Thymus (tissue), 11 donors: ENCODE results near the gene TICAM2. TPM values are rescaled to one million over a fixed set of nuclear protein-coding genes. Genes with fewer than 3 reads are reported as not detected.

Experiments used
- DNase-seq, 9 donors: peaks; one replicate each; pipeline ENCODE4 v3.0.0-alpha.2; 2013; ENCODE audit warnings: low spot score in 9 of 9, low read depth in 6 of 9, missing footprints in 1 of 9
- H3K27ac ChIP-seq, 2 donors: one replicate each; pipeline ENCODE4 v1.5.1; 2013; ENCODE audit warnings: control low read depth in 1 of 2, low read depth in 1 of 2, low read length in 1 of 2, mild to moderate bottlenecking in 1 of 2, moderate library complexity in 1 of 2
- H3K27me3 ChIP-seq, 2 donors: one replicate each; pipeline ENCODE4 v1.5.1; 2013; ENCODE audit warnings: low read length in 1 of 2; ENCODE audit not compliant: control insufficient read depth in 2 of 2, insufficient read depth in 1 of 2
- H3K36me3 ChIP-seq, 2 donors: one replicate each; pipeline ENCODE4 v1.5.1; 2013; ENCODE audit warnings: low read length in 1 of 2, mild to moderate bottlenecking in 1 of 2, moderate library complexity in 1 of 2; ENCODE audit not compliant: control insufficient read depth in 2 of 2, insufficient read depth in 2 of 2
- H3K4me1 ChIP-seq, 2 donors: one replicate each; pipeline ENCODE4 v1.5.1; 2013; ENCODE audit warnings: low read length in 2 of 2; ENCODE audit not compliant: control insufficient read depth in 2 of 2, insufficient read depth in 2 of 2
- H3K4me3 ChIP-seq, 2 donors: one replicate each; pipeline ENCODE4 v1.5.1; 2013; ENCODE audit warnings: low read length in 2 of 2, control low read depth in 1 of 2, mild to moderate bottlenecking in 1 of 2
- H3K9me3 ChIP-seq, 2 donors: one replicate each; pipeline ENCODE4 v1.5.1; 2013; ENCODE audit warnings: low read length in 1 of 2, mild to moderate bottlenecking in 1 of 2; ENCODE audit not compliant: control insufficient read depth in 2 of 2, insufficient read depth in 1 of 2
- WGBS: extraction: QIAGEN DNeasy Blood & Tissue Kit; methylation state at CpG from one replicate; pipeline ENCODE4 v1.1.7; 2013; 5-methylcytosine and 5-hydroxymethylcytosine counted together
- polyA plus RNA-seq: library from polyadenylated mRNA; stranded (reverse); fragments of 200-250 nt; gene quantifications from one replicate; pipeline ENCODE4 v1.2.3, GENCODE V29; 2013
- total RNA-seq: library from RNA; stranded (reverse); fragments of 120-200 nt; gene quantifications from one replicate; pipeline ENCODE4 v1.2.4, GENCODE V29; 2013
- donor health status: healthy.

The TICAM2 gene
- total and polyA plus RNA-seq, 2 donors: 1.8 to 3.3 TPM

GRCh38 chr5:115580941-115581340 lies 21.3 kb downstream of the TICAM2 start:
- no peak overlapping the region for H3K27ac ChIP-seq
- H3K36me3 ChIP-seq: no peaks in the 10 kb centered on the region

GRCh38 chr5:115579747-115580173 lies 22.5 kb downstream of the TICAM2 start:
- Histone ChIP-seq H3K36me3 (no peaks in the 10 kb centered on the region), H3K27me3 (no peaks in the 10 kb centered on the region), H3K4me1 (no peaks in the 10 kb centered on the region), H3K4me3 (no peak overlapping the region), H3K27ac (no peak overlapping the region), H3K9me3 (no peaks in the 10 kb centered on the region)
- 97% methylated on average over 6 of the region's 6 CpGs for WGBS
- no peak for DNase-seq

More at GRCh38 chr5:115580941-115581340, 21.3 kb downstream of the TICAM2 start:
- 98% methylated on average over 2 of the region's 2 CpGs for WGBS
- no peaks in the 10 kb centered on the region for H3K27me3 ChIP-seq
- H3K4me1 ChIP-seq: no peaks in the 10 kb centered on the region
- DNase-seq: no peak
- H3K4me3 ChIP-seq: no peak overlapping the region
- H3K9me3 ChIP-seq: no peaks in the 10 kb centered on the region

GRCh38 chr5:115579216-115579615 lies 23.1 kb downstream of the TICAM2 start:
- Histone ChIP-seq H3K27me3 (no peaks in the 10 kb centered on the region), H3K4me3 (no peak overlapping the region), H3K36me3 (no peaks in the 10 kb centered on the region), H3K27ac (no peak overlapping the region), H3K9me3 (no peaks in the 10 kb centered on the region), H3K4me1 (no peaks in the 10 kb centered on the region)
- no peak for DNase-seq
- WGBS: 95% methylated on average over 3 of the region's 3 CpGs

- Histone ChIP-seq H3K36me3 (no peaks in the 10 kb centered on the region), H3K4me1 (no peaks in the 10 kb centered on the region), H3K9me3 (no peaks in the 10 kb centered on the region), H3K27ac (no peak overlapping the region), H3K4me3 (no peak overlapping the region), H3K27me3 (no peaks in the 10 kb centered on the region)
- WGBS: 90% methylated on average over 3 of the region's 3 CpGs
- DNase-seq: no peak
These were observed 23.6 kb downstream of the TICAM2 start for GRCh38 chr5:115578657-115579056.

GRCh38 chr5:115577741-115578140 lies 24.5 kb downstream of the TICAM2 start:
- whole genome bisulfite sequencing: 96% methylated on average over 6 of the region's 6 CpGs
- Histone ChIP-seq H3K9me3 (no peaks in the 10 kb centered on the region), H3K4me3 (no peak overlapping the region), H3K4me1 (no peaks in the 10 kb centered on the region), H3K27ac (no peak overlapping the region), H3K36me3 (no peaks in the 10 kb centered on the region), H3K27me3 (no peaks in the 10 kb centered on the region)
- DNase-seq: no peak

GRCh38 chr5:115577329-115577728 lies 24.9 kb downstream of the TICAM2 start:
- Histone ChIP-seq H3K4me1 (no peaks in the 10 kb centered on the region), H3K27ac (no peak overlapping the region)
- 97% methylated on average over 2 of the region's 2 CpGs for WGBS

GRCh38 chr5:115575167-115576070 lies 26.9 kb downstream of the TICAM2 start:
- H3K9me3 ChIP-seq: no peaks in the 10 kb centered on the region
- H3K27me3 ChIP-seq: no peaks in the 10 kb centered on the region
- no peak overlapping the region for H3K4me3 ChIP-seq
- no peaks in the 10 kb centered on the region for H3K36me3 ChIP-seq
- no peak overlapping the region for H3K27ac ChIP-seq
- WGBS: 80% methylated on average over 5 of the region's 5 CpGs
- H3K4me1 ChIP-seq: no peaks in the 10 kb centered on the region
- no peak for DNase-seq

More at GRCh38 chr5:115577329-115577728, 24.9 kb downstream of the TICAM2 start:
- no peaks in the 10 kb centered on the region for H3K36me3 ChIP-seq
- no peaks in the 10 kb centered on the region for H3K9me3 ChIP-seq
- H3K4me3 ChIP-seq: no peak overlapping the region
- H3K27me3 ChIP-seq: no peaks in the 10 kb centered on the region
- no peak for DNase-seq

GRCh38 chr5:115573133-115573532 lies 29.1 kb downstream of the TICAM2 start:
- Histone ChIP-seq H3K36me3 (no peaks in the 10 kb centered on the region), H3K9me3 (no peaks in the 10 kb centered on the region), H3K4me3 (no peak overlapping the region), H3K4me1 (no peaks in the 10 kb centered on the region), H3K27me3 (no peaks in the 10 kb centered on the region), H3K27ac (no peak overlapping the region)
- 95% methylated on average over 2 of the region's 2 CpGs for WGBS
- no peak for DNase-seq

- H3K4me1 ChIP-seq: no peaks in the 10 kb centered on the region
- no peak overlapping the region for H3K4me3 ChIP-seq
- 97% methylated on average over 5 of the region's 5 CpGs for WGBS
- no peak overlapping the region for H3K27ac ChIP-seq
- no peaks in the 10 kb centered on the region for H3K36me3 ChIP-seq
- no peak for DNase-seq
- no peaks in the 10 kb centered on the region for H3K9me3 ChIP-seq
- H3K27me3 ChIP-seq: no peaks in the 10 kb centered on the region
These were observed 30.8 kb downstream of the TICAM2 start for GRCh38 chr5:115571441-115571878.
